Activated T-helper 9 cell treated with anti-CD3 and anti-CD28 coated beads, Interleukin-2, amount 50 U/mL, for 16 hours (primary cell): ENCODE results near the gene TEC.

ENCODE experiments used
- DNase-seq: peaks from one replicate; pipeline ENCODE4 v3.0.0-alpha.2; 2020; ENCODE audit warnings: low read depth

The TEC gene

DNA sequence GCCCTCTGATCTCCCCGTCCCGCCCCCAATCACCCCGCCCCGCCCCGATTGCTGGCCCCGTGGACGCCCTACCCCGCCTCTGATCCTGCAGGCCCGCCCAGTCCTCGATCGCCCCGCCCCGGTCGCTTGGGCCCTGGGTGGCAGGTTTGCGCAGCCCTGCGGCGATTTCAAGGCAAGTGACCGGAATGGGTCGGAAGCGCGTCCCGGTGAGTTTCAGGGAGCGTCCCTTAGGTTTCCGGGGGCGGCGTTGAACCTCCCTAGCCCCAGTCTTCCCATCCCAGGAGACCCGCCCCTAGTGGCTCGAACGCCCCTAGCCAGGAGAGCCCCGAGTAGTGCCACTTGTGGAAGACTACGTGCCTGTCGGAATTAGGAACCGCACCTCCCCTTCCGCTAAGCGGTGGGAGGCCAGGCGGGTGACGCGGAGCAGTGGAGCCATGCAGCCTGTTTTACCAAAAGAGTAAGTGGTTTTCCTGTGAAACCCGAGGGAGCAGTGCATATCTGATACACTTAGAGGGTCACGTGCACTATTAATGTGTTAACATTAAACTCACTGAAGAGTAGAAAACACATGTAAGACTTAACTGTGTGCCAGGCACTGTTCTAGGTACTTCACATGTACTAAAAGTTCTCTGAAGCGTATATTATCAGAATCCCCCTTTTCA is 354 bp upstream of the TEC start:
- peak; percentile 83 for DNase-seq

DNA sequence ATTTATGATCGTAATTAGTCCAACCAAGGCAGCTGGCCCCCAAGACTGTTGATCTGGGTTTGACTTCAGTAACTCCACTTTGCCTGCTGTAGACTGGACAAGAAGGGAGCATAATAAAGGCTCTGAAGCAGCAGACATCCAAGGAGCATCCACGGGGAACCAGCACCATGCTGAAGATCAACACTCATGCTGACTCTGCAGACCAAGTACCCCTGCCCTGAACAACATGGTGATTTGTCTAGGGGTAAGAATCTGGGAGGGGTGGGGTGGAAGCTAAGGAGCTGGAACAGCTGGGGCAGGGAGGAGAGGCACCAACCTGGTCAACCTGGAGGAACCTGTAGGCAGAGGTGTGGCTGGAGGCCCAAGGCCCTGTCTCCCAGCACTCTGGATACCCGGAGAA is 2.1 kb downstream of the TEC start:
- DNase-seq: no peak

DNA sequence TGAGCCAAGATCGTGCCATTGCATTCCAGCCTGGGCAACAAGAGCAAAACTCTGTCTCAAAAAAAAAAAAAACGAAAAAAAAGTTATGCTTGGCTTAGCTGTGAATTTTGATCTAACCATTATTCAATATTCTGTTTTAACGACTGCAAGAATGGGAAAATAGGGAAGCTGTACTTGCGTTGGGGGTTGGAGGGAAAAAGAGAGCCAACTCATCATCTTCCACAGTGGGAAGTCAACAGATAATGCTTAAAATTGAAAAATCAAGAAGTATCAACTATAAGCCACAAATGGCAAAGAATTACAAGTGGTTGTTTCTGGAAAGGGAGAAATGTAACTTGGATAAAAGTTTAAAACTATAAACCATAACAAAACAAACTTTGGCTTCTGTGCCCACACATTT is 2.9 kb downstream of the TEC start:
- DNase-seq: no peak

DNA sequence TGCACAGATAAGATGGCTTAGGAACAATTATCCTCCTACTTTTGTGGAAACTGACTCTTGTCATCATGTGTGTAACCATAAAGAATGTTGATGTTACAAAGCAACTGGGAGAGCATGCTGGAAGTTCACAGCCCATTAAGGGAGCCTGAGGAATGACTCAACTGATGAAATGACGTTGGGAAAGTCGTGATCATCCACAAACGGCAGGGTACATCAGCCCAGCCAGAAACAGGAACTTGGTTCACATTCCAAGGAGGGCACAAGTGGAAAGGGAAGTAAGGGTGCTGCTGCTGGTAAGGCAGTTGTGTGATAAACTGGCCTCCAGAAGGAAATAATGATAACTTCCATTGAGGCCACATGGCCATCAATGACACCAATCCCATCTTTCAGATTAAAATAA is 6.7 kb downstream of the TEC start:
- DNase-seq: no peak

DNA sequence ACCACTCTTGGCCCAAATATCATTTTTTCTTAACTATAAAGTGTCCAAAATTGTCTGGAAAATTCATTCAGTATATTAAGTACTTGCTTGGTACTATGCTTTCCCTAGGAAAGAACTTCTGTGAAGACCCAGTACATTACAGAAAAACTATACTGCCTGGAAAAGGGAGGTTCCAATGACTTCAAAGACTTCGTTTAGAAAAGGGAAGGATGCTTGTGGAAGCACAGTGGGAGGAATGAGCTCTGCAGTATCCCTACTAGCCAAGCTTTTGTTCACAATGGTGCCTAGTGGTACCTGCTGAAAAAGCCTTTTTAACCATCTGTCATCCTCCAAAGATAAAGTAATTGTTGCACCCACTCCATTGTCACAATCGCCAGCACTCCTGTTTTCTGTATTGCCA is 7.2 kb downstream of the TEC start:
- no peak for DNase-seq

DNA sequence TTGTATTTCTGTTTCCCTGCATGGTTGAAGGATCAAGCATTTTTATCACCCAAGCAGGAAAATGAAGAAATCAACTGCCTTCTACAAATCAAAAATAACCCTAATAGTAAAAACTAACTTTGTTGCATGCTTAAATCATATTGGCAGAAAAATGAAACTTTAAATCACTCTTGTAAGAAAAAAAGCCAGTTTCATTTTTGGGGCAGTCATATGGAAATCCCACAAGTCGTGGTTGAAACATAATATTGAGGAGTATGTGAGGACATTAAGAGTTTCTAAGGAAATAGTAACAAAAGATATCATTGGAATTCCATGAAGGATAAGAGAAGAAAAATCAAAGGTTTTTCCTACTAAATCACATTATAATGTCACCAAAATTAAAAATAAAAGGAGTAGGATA is 8.4 kb downstream of the TEC start:
- no peak for DNase-seq

DNA sequence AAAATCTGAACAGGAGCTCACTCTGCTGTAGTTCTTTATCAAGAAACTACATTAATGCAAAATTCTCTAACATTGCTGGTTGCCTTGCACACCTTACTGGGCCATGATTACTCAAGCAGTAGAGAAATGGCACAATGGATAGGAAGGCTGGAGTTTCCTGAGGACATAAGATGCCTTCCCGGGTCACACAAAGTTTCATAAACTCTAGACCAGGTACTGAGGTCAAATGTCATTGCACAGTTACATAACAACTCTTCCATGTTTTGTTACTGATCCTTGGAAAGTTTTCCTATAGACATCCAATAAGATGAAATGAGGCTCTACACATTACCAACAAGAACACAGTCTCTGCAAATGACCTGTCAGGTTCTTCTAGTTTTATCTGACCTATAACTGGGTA is 9.9 kb downstream of the TEC start:
- DNase-seq: no peak

DNA sequence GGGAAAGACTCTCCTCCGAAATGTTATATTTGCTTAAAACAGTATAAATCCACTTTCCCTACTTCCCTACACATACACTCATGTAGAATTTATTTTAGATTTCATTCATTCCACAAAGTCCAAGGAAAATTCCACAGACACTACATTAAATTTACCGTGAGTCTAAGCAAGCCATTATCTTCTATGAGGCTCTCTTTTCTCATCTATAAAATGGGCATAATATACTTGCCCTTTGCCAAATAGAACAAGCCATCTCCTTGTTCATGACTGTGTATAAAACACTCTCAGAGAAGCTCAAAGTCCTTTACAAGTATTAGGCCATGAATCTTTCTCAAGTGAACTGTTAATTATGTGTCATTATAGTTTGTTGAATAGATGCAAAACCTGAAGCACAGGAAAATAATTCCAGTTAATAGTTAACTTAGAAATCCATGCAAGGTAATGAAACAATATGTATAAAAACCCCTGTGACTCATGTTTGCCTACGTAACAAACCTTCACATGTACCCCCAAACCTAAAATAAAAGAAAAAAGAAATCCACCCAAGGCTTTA is 10.7 kb downstream of the TEC start:
- DNase-seq: no peak

DNA sequence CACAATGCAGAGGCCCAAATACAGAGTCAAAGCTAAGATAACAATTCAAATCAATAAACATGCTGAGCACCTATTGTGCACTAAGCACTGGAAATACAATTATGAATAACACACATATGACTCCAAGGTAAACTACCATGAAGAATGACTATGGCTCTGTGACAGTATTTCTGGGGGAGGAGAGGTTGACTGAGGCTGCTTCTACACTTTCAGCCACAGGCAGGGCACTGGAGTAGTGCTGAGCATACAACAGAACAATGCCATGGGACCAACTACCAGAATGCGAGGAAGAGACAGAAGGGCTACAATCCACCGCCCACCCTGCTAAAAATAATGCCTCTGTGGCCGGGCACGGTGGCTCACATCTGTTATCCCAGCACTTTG is 13.7 kb downstream of the TEC start:
- no peak for DNase-seq

DNA sequence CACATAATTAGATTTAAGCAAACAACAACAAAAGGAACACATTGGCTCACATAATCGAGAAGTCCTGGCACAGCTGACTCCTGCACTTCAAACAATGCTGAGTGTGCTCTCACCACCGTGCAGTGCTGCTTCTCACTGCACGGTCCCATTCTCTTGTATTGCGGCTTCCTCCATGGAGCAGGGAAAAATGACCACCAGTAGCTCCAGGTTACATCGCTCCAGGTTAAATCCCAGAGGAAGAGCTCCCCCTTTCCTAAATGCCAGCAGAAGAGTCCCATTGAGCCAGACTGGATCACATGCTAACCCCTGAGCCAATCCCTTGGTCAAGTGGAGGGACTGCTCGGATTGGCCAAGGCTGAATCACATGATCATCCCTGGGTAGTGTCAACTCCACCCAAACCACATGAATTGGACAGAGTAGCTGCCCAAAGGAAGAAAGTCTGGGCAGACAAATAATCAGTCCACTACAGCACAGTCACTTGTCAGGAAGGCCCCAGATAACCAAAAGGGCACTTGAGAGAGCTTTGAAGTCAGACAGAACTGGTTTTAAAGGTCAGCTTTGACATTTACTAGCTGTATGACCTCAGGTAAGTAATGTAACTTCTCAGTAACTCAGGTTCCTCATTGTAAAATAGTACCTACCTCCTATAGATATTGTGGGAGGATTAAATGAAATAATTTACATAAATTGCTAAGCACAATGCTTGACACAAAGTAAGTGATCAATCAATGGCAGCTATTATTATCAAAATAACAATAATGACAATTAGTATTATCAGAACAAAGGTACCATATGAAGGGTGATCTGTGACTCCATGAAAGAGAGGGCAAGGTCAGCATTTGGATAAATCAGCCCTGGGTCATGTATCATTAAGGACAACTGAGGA is 14.3 kb downstream of the TEC start:
- DNase-seq: no peak

DNA sequence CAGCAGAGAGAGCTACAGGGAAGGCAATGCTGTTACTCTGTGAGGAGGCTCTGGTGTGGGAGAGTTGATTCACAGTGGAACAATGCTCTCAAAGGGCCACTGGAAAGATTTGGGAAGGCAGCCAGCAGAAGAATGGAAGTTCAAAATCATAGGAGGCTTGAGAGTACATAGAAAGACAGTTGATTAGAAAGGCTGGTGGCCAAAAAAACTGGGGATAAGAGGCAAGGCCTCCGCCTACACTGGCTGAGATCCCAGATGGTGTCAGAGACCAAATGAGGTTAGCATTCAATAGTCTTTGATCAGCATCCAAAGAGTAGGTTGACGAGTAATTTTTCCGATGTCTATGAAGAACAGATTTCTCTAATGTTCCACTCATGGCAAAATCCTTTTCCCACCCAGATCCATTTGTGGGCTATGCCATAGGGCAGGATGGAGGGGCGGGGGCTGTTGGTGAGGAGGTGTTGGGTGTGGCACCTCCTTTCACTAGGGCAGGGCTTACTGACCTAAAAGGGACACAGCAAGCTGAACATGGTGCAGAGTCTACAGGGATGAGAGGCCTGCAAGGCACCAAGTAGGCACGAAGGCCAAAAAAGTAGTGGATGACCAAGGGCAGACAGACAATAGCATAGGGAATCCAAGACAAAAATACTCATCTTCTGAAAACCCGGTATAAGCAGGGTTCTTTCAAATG is 15.1 kb downstream of the TEC start:
- DNase-seq: no peak

DNA sequence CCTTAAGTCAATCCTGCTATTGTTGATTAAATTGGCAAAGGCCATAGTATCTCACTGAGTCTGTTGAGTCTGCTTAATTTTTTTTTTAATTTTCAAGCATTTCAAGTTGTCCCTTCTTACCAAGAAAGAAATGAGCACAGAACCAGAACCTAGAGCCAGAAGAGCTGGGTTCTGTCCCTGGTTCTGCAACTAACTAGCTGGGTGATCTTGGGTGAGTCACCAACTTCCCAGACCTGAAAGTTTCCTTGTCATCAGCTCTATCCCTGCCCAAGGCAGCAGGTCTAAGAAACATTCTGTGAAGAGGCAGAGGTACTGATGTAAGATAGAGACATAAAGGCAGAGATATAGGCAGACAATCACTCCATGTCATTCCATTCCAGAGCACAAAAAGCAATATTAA is 17.3 kb downstream of the TEC start:
- DNase-seq: no peak

DNA sequence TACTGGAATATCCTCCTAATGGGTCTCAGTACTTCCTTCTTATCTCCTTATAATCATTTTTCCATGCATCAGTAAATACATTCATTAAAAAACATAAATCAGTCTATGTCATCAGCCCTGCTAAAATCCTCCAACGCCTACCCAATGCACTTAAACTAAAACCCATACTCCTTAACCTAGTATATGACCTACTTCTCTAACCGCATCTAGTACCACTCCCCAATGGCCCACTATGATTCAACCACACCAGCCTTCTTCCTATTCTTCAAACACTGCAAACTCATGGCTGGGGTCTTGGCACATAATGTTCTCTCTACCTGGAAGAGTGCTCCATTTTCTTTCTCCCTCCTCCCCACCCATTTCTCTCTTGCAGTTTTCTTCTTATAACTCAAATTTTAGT is 18.7 kb downstream of the TEC start:
- no peak for DNase-seq

DNA sequence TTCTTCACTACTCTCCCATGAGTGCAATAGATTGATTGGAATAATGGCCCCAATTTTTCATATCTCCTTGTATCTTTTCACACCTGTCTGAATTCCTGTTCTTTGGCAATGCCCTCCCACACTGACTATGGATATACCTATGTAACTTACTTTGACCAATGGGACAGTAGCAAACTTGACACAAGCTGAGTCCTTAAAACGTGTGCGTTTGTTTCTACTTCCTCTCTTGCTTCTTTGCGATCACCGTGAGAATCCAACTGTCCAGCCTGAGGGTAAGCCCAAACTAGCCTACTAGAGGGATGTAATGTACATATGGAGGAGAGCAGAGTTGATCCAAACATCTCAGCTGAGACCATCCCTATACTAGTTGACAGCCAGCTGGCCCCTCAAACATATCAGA is 19.3 kb downstream of the TEC start:
- no peak for DNase-seq

DNA sequence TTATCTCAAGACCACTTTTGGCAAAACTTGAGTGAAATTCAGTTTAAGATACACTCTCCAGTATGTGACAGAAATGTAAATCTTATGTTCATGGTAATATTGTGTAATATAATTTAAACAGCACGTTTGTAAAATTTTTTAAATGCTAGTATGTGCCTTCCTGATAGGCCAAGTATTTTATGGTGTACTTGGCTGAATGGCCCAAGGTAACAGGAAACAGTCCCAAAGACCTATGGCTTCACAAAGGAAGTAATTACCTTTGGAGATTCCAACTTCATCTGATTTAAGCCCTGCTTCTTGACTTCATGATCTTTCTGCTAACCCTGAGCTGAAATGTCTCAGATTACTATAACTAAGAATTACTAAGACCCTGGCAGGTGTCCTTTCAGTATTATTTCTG is 20.3 kb downstream of the TEC start:
- no peak for DNase-seq

DNA sequence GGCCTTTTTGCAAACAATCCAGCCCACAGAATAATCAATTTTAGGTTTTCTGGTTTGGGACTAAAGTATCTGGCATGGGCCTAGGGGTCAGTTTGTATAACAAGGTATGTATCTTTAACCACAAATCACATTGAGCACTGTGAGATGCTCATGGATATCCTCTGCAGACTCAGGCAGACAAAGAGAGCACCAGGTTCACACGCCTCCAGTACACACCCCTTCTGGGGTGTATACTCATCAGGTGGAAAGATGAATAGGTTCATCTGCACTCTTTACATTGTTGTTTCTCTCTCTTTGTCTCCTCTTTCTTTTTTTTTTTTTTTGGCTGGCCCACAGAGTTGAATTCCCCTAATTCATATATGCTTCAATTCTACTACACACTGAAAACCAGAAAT is 21.1 kb downstream of the TEC start:
- no peak for DNase-seq

DNA sequence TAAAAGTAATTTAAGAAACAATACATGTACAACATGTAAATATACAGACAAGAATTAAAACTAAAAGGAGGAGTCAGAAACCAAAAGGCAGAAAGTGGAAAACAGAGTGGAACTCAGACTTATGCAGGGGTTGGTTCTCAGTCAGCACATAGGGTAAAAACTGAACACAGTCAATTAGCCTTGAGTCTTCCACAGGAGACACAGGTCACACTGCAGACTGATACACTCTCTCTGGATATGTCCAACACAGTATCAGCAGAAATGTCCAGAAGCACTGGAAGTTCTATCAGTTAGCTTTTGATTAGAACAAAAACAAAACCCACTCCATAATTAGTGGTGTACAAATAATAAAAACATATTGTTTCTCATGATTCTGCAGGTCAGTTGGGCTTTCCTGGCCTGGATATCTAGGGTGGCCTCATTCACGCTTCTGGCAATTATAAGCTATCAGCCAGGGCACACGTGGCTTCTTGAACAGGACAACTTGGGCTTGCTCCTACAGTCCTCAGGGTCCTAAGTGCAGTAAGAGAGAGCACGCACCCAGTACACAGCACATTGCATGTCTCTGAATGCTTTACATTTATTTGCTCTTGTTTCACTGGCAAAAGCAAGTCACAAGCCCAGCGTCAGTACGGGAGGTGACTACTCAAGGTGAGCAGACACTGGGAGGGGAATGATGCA is 21.6 kb downstream of the TEC start:
- DNase-seq: no peak

DNA sequence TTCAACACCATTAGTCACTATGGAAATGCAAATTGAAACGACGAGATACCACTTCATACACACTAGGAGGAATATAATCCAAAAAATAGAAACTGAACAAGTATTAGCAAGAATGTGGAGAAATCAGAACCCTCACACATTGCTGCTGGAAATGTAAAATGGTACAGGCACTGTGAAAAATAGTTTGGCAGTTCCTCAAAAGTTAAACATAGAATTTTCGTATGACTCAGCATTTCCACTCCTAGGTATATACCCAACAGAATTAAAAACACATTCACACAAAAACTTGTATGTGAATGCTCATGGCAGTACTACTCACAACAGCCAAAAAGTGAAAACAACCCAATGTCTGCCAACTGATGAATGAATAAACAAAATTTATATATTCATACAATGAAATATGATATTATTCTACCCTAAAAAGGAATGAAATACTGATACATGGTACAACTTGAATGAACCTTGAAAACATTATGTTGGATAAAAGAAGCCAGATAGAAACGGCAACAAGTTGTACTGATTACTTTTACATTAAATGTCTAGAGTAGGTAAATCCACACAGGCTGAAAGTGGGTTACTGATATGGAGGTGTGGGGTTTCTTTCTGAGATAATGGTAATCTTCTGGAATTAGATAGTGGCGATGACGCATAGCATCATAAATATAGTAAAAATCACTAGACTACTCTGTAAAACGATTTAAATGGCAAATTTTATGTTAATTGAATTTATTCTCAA is 22.3 kb downstream of the TEC start:
- DNase-seq: no peak

DNA sequence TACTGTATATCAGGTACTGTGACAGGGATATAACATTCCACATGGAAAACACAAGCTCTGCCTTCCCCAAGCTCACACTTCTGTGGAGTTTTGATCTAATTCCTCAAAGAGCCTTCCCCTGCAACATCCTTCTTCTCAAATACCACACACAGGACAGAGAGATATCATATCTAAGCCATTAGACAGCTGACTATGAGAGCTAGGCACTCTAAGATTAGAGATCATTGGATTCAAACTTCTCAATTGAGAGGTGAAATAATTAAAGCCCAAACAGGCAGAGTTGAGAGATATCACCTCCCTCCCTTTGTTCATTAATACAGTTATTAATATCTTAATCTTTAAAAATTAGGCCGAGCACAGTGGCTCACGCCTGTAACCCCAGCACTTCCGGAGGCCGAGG is 25.0 kb downstream of the TEC start:
- no peak for DNase-seq

DNA sequence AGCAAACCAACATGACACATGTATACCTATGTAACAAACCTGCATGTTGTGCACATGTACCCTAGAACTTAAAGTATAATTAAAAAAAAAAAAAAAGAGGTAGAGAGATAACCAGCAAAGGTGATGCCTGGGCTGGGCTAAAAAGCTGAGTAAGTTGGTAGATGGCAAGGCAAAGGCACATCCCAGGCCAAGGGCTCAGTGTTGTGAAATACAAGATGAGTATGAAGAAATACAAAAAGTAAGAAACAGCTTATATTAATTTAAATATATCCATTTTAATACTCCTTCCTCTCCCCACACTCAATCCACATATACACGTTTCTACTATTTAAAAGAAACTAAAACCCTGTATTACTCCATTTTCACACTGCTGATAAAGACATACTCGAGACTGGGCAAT is 25.8 kb downstream of the TEC start:
- no peak for DNase-seq

DNA sequence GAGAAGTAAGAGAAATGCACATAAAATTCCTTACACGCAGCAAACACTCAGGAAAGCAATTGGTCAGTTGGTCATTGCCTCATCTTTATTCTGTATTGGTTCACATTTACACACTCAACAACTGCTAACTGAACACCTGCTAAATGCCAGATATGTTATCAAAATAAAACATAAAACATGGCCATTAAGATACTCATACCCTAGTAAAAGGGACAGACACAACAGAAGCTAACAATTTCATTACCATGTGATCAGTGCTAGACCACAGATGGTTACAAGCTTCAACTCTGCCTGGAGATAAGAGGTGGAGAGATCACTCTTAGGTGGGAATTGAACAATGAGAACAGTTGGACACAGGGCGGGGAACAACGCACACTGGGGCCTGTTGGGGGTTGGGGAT is 26.2 kb downstream of the TEC start:
- DNase-seq: no peak
